GM15510 (cell line): Measurements from ENCODE around the gene FHDC1.

ENCODE experiments used
- POLR2A ChIP-seq: IDR thresholded peaks from 3 replicates; pipeline ENCODE4 v1.6.1; 2011; ENCODE audit warnings: borderline replicate concordance; ENCODE audit not compliant: insufficient read length; ENCODE audit errors: extremely low read depth

The FHDC1 gene

DNA sequence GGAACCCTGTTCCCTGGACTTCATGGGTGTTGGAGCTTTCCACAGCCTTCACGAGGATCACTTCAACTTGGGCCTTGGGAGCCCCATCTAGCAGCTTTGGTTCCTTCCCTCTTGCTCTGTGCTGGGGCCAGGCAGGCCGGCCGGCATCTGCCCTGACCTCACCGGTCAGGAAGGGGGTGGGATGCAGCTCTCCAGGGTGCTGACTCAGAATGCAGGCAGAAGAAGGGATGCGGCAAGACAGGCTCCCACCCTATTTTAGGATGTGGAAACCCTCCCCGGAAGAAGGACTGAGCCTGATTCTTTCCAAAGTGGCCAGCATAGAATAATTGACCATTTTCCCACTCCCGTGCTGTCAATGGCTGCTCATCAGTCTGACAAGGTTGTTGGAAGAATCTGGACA is 47.1 kb downstream of the FHDC1 start:
- TF ChIP-seq POLR2A = no peak

DNA sequence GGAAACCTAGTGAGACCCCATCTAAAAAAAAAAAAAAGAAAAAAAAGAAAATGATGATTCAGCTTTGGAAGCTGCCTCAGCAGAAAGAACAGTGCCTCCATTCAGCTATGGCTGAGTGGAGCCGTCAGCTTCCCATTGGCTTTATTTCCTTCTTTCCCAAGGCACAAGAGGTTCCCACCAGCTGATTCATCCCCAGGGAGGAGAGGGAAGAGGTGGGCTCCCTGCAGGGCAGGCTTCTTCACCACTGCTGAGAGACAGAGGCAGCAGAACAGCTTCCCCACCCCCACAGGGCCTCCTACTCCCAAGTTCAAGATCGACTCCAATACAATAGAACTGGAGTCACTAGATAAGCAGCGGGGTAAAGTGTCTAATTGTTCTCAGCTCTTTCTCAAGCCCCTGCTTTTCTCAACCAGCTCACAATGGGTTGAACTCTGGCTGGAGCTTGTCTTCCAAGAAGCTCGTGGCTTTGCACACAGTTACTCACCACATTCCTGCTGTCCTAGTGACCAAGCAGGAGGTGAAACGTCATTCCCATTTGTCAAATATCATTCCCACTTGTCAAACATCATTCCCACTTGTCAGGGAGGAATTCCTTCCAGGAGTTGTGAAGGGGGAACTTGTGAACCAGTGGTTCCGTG is 47.8 kb downstream of the FHDC1 start:
- TF ChIP-seq POLR2A = no peak

GRCh38 chr4:152988721-152989553 is 52.8 kb downstream of the FHDC1 start:
- no peak for TF ChIP-seq POLR2A

GRCh38 chr4:152989554-152989970 is 53.4 kb downstream of the FHDC1 start:
- TF ChIP-seq POLR2A = no peak

DNA sequence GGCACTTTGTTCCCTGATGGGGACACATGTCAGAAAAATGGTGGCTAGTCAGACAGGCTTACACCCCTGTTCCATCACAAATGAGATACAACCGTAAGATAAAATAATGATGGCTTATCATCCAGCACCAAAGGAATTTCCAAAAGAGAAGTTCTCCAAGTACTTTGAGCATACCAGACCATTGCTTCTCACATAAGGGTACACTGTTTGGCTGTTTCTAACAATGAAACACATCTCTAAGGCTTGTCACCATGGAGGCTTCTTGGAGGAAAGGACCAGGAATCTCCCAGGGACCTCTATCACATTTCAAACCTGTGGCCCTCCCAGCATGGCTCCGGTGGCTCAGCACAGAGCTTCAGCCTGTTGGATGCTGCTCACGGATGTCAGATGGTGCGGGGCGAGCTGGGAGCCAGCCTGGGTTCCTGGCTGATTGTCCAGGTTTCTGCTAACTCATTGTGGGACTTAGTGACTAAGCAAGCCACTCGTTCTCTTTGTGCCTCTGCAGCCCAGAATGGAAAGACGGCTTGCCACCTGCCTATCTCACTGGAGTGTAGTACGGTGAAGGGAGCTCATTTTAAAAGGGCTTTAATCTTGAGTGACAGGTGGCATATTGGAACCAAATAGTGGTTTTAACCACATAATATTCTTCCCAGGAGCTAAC is 54.5 kb downstream of the FHDC1 start:
- TF ChIP-seq POLR2A = no peak

GRCh38 chr4:152991398-152991797 is 55.3 kb downstream of the FHDC1 start:
- TF ChIP-seq POLR2A = no peak

- TF ChIP-seq POLR2A = no peak
These were observed 55.9 kb downstream of the FHDC1 start for GRCh38 chr4:152992027-152992426.

- TF ChIP-seq POLR2A = no peak
These were observed 56.3 kb downstream of the FHDC1 start for GRCh38 chr4:152992466-152992865.

GRCh38 chr4:152994038-152994437 is 57.9 kb downstream of the FHDC1 start:
- TF ChIP-seq POLR2A = no peak

GRCh38 chr4:152996111-152996571 is 60.0 kb downstream of the FHDC1 start:
- TF ChIP-seq POLR2A = no peak

GRCh38 chr4:152996672-152997071 is 60.5 kb downstream of the FHDC1 start:
- TF ChIP-seq POLR2A = no peak

- TF ChIP-seq POLR2A = no peak
These were observed 61.2 kb downstream of the FHDC1 start for GRCh38 chr4:152997288-152997687.

GRCh38 chr4:152997771-152998487 is 61.8 kb downstream of the FHDC1 start:
- TF ChIP-seq POLR2A = no peak

DNA sequence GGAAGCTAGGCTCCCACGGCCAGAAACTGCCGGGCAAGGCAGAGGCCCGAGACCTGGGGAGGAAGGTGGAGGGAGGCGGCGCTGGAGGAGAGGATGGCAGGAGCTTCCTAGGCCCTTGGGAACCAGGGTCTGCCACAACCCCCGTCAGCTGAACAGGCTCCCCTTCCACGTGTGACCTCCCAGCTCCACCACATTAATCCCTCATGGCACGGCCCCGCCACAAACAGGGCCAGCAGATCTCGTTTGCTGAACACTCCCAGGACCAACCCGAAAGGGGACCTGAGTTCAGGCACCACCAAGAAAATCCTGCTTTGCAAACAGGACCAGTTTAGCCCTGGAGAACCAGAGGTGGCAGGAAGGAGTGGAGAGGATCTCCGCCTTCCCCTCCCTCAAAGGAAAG is 62.7 kb downstream of the FHDC1 start:
- TF ChIP-seq POLR2A = no peak
